Measurements from ENCODE around the gene PCSK9.

GRCh38 chr1:55068638-55069037, 29.3 kb downstream of the PCSK9 start:
- TF ChIP-seq POLR2A (IDR thresholded peaks at IDR 0.05; ENCODE audit: low read length) (no peak), CHD2 (IDR thresholded peaks at IDR 0.05; ENCODE audit: low read length, partially characterized antibody) (no peak), CTCF (IDR thresholded peaks at IDR 0.05) (no peak), KDM5A (IDR thresholded peaks at IDR 0.05) (no peak), MAX (IDR thresholded peaks at IDR 0.05) (no peak), JUNB (IDR thresholded peaks at IDR 0.05) (no peak), BCL3 (IDR thresholded peaks at IDR 0.05) (no peak), TFCP2L1 (CRISPR knock-in tag; IDR thresholded peaks at IDR 0.05) (no peak), E2F6 (IDR thresholded peaks at IDR 0.05; ENCODE audit: borderline replicate concordance, low read depth) (no peak)

Data from A549 (cell line).